Stimulated activated CD8-positive, alpha-beta memory T cell treated with anti-CD3 and anti-CD28 coated beads, Interleukin-2, amount 100 ng/mL, for 1 hour (primary cell): ENCODE data around the gene MEF2C.
A peak's percentile ranks its signal among the peaks of the same experiment; 100 is the strongest.

ENCODE experiments used
- DNase-seq, 2 donors: peaks; one replicate each; pipeline ENCODE4 v3.0.0-alpha.2; 2020; ENCODE audit warnings: low read depth in 2 of 2

Gene MEF2C

DNA sequence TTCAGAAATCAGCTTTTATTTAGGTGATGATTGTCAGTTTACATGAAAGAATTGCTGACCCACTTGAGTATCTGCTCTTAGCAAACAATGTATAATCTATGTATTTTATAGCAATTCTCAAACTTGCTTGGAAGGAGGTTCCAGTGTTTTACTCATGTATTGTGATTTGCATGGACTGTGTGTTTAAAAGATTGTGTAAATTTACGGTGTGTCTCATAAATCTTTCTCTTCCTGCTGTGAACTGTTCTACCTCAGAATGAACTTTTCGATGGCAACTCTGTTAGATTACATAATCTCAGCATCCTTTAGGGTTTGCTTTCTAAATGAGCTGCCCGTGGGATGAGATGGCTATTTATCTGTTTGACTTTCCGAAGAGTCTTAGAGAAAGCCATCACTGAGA, 122.5 kb downstream of the MEF2C start:
- no peak for DNase-seq

DNA sequence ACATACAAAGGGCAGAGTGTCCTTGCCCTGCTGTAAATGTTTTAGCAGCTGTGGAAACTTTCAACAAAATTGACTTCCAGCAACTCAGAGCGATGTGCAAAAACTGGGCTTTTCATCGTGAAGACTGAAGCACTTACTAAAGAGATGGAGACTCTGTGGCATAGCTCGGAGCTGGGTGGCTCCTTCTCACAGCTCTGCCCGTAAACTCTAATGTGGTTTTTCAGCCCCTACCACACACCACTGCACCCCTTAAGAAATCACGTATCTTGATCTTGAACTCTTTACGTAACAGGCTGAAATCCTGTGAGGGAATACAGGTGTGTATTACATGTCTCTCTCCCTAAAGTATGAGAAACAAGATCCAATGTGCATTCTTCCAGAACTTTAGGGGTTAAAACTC, 124.4 kb downstream of the MEF2C start:
- no peak for DNase-seq

- DNase-seq, result no peak
Measured at GRCh38 chr5:88758184-88758583, 124.8 kb downstream of the MEF2C start.

DNA sequence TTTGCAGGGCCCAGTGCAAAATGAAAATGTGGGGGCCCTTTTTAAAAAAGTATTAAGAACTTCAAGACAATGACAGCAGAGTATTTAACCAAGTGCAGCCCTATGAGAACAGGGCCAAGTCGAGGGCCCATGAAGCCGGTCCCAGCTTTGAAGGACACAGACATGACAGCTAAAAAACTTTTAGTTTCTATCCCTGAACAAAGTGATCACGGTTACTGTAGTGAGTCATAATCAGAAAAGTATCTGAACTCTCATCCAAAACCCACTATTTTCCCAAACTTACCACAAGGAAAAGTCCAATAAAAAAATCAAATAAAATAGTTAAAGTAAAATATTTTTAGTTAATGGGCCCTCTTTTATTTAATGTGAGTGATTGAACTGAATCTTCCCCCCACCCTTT, 126.0 kb downstream of the MEF2C start:
- no peak for DNase-seq

GRCh38 chr5:88748666-88749065, 134.3 kb downstream of the MEF2C start:
- DNase-seq, result no peak

DNA sequence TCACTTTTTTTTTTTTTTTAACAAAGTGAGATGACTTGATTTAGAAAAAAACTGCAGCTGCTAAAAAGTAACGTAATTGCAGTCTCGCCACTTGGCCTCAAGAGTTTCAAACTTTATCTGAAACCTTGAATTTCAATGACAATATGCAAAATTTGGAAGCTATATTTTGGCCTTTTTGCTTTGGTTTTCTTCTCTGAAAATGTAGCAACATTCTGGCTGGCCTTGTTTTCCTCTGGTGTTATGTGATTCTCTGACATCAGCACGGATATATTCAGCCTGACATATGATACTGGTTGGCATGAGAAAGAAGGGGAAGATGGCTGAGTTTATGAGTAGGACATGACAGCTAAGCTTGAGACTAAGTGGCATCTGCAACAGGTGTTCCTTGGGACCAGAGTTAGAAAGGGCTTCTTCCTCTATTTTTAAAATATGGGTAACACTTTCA, 136.5 kb downstream of the MEF2C start:
- DNase-seq, result no peak

GRCh38 chr5:88745093-88745696, 137.8 kb downstream of the MEF2C start:
- no peak for DNase-seq

DNA sequence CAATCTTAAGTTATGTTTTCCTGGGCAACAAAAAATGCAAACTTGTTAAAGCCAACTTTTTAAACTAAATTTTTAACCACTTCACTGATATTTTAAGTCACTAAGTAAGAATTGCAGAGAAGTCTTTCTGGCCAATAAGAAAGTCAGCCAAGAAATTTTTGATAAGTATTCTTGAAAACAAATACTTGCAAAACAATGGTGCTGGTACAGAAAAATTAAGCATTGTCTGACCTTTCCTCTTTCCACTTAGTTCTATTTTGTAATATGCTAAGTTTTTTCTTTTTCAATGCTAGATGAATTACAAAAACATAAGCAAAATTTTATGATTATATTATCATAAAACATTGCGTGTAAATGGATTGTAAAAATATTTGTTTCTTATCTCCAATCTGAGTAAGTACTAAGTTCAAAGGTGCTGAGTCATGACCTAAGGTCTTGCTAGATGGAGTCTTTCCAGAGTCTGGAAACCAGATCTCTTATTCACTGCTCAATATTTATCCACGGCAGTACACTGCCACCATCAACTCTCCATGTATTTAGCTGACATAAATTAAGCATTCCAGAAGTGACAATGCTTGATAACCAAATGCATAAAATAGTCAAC, 139.7 kb downstream of the MEF2C start:
- DNase-seq, result no peak

DNA sequence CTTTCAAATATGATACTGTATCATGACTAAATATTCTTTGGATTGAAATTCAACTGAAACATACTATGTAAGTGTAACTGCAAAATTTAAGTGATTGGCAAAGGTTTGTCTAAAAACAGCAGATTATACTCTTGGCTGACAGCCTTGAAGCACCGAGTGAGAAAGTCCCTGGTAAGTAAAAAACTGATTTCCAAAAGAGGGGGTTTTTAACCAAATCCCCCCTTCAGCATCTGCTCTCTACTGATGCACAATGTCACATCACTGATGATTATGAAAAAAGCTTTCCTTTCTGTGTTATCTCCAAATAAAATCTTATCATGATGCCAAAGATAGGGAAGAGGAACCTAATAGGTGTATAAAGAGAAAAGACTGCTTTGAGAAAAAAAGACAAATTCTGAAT, 141.0 kb downstream of the MEF2C start:
- DNase-seq, result no peak

DNA sequence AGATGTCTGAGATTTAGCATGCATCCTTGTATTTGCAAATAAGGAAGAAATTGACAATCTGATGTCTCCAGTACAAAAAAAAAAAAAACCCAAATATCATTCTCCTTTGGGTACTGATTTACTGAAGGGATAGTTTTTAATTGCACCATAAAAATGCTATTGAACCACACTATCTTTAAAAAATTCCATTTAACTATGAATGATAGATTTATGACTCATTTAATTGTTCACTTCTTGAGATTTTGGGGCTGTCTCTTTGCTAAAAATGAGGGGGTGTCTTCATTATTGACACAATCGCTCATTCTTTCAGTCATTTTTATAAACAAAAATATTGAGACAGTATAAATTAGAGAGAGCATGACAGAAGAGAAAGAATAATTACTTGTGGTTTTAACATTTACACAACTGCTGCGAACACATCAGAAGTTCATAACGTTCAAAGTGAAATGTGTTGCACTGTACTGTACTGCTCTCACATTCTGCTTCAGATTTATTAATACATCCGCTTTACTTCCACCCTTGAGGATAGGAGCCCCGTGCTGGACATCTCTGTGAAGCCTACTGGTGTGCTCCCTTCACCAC, 142.3 kb downstream of the MEF2C start:
- no peak for DNase-seq

GRCh38 chr5:88736494-88736893, 146.5 kb downstream of the MEF2C start:
- DNase-seq, result no peak

GRCh38 chr5:88734983-88735382, 148.0 kb downstream of the MEF2C start:
- DNase-seq, result no peak

DNA sequence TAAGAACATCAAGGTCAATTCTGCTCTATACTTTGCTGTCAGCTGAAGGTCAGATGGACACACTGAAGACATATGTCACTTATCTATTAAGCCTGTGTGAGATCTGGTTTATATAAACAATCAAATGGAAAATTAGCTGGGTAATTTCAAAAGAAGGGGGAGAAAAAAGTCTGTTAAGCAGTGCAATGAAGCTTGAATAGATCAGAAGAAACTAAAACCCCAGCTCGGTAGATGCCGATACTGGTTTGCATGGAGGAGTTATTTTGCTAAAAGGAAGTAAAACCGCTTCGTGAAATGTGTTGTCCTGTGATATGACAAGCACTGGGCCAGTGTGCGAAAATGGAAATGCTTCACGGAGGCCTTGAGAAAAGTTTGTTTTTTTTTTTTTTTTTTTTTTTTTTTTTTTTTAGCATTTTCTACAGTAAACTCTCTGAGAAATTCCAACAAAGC, 148.8 kb downstream of the MEF2C start:
- DNase-seq, result no peak

GRCh38 chr5:88732862-88733261, 150.1 kb downstream of the MEF2C start:
- DNase-seq, result no peak

DNA sequence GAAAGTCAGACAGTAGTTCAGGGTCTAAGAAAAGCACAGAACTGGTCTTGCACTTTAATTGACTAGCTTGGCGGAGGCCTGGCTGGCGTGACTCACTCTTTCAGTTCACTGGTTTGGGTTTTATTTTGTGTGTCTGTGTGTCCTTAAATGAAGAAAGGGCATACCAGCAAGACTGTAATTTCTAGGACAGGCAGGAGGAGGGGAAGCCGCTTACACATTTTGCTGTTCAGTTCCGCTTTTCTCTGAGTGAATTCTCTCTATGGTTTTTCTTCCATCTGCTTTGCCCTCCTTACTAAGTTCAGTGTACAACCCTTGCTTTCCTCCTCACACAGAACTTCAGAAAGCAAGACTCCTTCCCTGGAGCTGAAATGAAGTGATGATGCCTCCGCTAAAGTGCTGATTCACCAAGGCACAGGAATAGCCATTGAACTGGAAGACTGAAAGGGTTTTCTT, 150.8 kb downstream of the MEF2C start:
- no peak for DNase-seq

DNA sequence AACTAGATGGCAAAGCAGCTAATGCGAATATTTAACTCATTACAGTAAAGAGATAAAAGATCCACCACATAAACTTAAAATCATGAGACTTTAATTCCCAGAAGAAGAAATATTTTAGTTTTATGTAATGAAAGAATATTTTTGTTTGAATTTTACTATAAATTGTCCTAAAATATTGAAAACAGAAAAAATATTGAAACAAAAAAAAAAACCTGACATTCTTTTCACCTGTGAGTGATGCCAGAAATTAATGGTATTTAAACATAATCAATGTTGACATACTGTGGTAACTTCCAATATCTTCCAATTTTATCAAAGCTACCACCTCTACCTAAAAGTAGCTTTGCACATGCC, 153.2 kb downstream of the MEF2C start:
- DNase-seq, result no peak

GRCh38 chr5:88729084-88729828, 153.7 kb downstream of the MEF2C start:
- peak; percentile 20 to 27 for DNase-seq

DNA sequence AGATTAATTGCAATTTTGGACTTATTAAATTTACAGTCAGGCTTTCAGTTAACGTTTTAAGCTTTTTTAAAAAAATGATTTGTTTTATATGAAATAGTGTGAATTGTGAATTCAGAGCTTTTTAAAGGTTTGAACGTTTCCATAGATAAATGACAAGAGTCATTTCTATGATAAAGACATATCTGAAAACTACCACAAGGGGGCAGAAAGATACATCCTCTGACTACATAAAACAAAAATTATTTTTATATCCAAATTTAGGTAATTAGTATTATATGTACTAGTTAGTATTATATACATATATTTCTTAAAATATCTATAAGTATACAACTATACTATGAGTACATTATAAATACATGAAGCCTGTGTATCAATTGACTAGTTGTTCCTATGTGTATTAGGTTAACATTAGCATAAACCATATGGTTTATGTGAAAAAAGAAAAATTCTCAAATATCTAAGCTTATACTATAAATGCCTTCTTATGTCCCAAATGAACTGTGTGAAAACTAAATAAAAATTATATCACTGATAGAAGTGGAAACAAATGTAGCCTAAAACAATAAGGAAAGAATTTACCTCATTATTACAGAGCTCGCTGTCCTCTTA, 155.2 kb downstream of the MEF2C start:
- no peak for DNase-seq

DNA sequence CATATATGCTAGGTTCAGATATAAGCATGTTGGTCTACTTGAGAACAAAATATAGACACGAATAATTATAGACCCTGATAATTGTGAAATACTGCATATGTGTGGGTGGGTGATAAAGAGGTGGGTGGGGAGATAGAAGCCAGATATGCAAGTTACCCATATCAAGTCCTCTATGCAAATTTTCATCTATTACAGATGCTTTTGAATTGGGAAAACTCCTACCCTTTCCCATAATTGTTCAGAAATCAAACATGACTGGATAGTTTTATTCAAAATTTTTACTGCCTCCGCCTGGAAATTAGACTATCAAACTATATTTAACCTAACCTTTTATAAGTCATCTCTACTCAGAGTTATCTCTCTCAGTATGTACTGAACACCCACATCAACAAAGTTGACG, 157.5 kb downstream of the MEF2C start:
- DNase-seq, result no peak

- DNase-seq, result no peak
Measured at GRCh38 chr5:88724201-88724600, 158.8 kb downstream of the MEF2C start.

- no peak for DNase-seq
Measured at GRCh38 chr5:88722546-88723073, 160.4 kb downstream of the MEF2C start.

GRCh38 chr5:88719434-88719833, 163.6 kb downstream of the MEF2C start:
- DNase-seq, result no peak
